ENCODE measurements around the gene FTO.

- TF ChIP-seq POLR2AphosphoS5 (IDR thresholded peaks at IDR 0.05): no peak
- no peak for TF ChIP-seq CTCF (IDR thresholded peaks at IDR 0.05)
Measured at GRCh38 chr16:53803998-53804397, 100.0 kb downstream of the FTO start.
